Measurements from ENCODE around the gene TMEM60.

GRCh38 chr7:77802557-77803405, 4.5 kb upstream of the TMEM60 start:
- no peak for TF ChIP-seq RAD21 (IDR thresholded peaks at IDR 0.05 in 1 of 2, conservative IDR thresholded peaks at IDR 0.05 in 1 of 2; ENCODE audit: low read depth in 2 of 2, low read length in 2 of 2)
- no peak for TF ChIP-seq EGR1 (IDR thresholded peaks at IDR 0.05; ENCODE audit: borderline replicate concordance, low read depth, low read length)
- TF ChIP-seq POLR2A (IDR thresholded peaks at IDR 0.05; ENCODE audit: control extremely low read depth in 1 of 2, low read depth in 2 of 2, low read length in 2 of 2): no peak
- TF ChIP-seq CTCF (IDR thresholded peaks at IDR 0.05; ENCODE audit: control extremely low read depth in 1 of 3, insufficient read depth in 1 of 3, low read depth in 1 of 3, low read length in 3 of 3): no peak
